Osteoblast (primary cell): ENCODE measurements around the gene PTPN14. TPM values are rescaled to one million over a fixed set of nuclear protein-coding genes. Genes with fewer than 3 reads are reported as not detected.
A peak's percentile ranks its signal among the peaks of the same experiment; 100 is the strongest.

Source experiments
- DNase-seq: peaks from one replicate; pipeline ENCODE4 v3.0.0; 2011; ENCODE audit warnings: low spot score, mixed read lengths; ENCODE audit not compliant: insufficient read length; ENCODE audit errors: missing footprints
- H2AFZ ChIP-seq: 2 replicates; pipeline ENCODE4 v1.6.0; 2011; ENCODE audit warnings: mild to moderate bottlenecking, low read length
- H3K27ac ChIP-seq: 2 replicates; pipeline ENCODE4 v1.5.1; 2011; ENCODE audit warnings: mild to moderate bottlenecking, low read depth, low read length, moderate library complexity
- H3K27me3 ChIP-seq: 2 replicates; pipeline ENCODE4 v1.6.0; 2012; ENCODE audit warnings: mild to moderate bottlenecking, control low read depth, inconsistent platforms, low read length, moderate library complexity; ENCODE audit not compliant: insufficient read depth
- H3K36me3 ChIP-seq: 2 replicates; pipeline ENCODE4 v1.5.1; 2011; ENCODE audit warnings: mild to moderate bottlenecking, low read length, control low read depth, moderate library complexity; ENCODE audit not compliant: insufficient read depth
- H3K4me1 ChIP-seq: 2 replicates; pipeline ENCODE4 v1.5.1; 2011; ENCODE audit warnings: mild to moderate bottlenecking, low read length, control low read depth, moderate library complexity; ENCODE audit not compliant: insufficient read depth
- H3K4me2 ChIP-seq: 2 replicates; pipeline ENCODE4 v1.6.0; 2011; ENCODE audit warnings: mild to moderate bottlenecking, low read length; ENCODE audit not compliant: insufficient read depth
- H3K4me3 ChIP-seq: fragments of 200-600 bp; sonication (generic); 3 replicates; pipeline ENCODE4 v1.5.1; 2012; ENCODE audit warnings: mild to moderate bottlenecking, low read length, inconsistent platforms; ENCODE audit not compliant: insufficient read depth
- H3K79me2 ChIP-seq: 2 replicates; pipeline ENCODE4 v1.6.0; 2012; ENCODE audit warnings: mild to moderate bottlenecking, low read length, control low read depth, inconsistent platforms; ENCODE audit not compliant: insufficient read depth
- H3K9me3 ChIP-seq: 2 replicates; pipeline ENCODE4 v1.5.1; 2011; ENCODE audit warnings: low read depth, low read length, control low read depth
- H4K20me1 ChIP-seq: 2 replicates; pipeline ENCODE4 v1.6.0; 2012; ENCODE audit warnings: mild to moderate bottlenecking, low read length, control low read depth; ENCODE audit not compliant: insufficient read depth
- total RNA-seq: library from RNA; depleted of rRNA; stranded (reverse); fragments of >200 nt; gene quantifications from 2 replicates; pipeline ENCODE4 v1.2.3, GENCODE V29; 2012
- TF ChIP-seq, protein P1 (sequence below): IDR thresholded peaks from 2 replicates; pipeline ENCODE4 v1.5.1; 2011; ENCODE audit warnings: mild to moderate bottlenecking, low read depth, low read length, moderate library complexity; ENCODE audit errors: extremely low read depth

Gene PTPN14
- total RNA-seq, 1 donor: 131 TPM

DNA sequence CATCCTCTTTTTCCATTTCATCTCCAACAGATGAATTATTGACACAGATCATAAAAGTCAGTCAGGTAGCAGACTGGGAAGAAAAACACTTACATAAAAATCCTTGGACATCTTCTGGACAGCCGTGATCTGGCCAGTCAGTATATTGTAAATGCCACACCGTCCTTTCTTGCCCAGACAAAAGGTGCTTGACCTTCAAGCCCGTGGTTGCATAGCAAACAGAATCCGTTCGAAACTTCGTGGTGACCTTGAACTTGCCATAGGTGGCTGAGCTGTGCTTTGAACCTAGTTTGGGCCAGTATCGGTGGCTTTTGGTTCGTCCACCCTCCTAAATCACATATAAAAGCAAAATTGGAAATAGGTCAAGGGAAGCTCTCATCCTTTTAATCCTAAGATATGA, 182.0 kb downstream of the PTPN14 start:
- no peak overlapping the region for H3K4me3 ChIP-seq
- peaks cover 33% of the 10 kb centered on the region for H3K79me2 ChIP-seq
- H3K36me3 ChIP-seq: peaks cover 87% of the 10 kb centered on the region
- peaks cover 13% of the 10 kb centered on the region for H4K20me1 ChIP-seq
- no peak overlapping the region for H3K27ac ChIP-seq
- H3K27me3 ChIP-seq: no peaks in the 10 kb centered on the region
- TF ChIP-seq, protein P1, sequence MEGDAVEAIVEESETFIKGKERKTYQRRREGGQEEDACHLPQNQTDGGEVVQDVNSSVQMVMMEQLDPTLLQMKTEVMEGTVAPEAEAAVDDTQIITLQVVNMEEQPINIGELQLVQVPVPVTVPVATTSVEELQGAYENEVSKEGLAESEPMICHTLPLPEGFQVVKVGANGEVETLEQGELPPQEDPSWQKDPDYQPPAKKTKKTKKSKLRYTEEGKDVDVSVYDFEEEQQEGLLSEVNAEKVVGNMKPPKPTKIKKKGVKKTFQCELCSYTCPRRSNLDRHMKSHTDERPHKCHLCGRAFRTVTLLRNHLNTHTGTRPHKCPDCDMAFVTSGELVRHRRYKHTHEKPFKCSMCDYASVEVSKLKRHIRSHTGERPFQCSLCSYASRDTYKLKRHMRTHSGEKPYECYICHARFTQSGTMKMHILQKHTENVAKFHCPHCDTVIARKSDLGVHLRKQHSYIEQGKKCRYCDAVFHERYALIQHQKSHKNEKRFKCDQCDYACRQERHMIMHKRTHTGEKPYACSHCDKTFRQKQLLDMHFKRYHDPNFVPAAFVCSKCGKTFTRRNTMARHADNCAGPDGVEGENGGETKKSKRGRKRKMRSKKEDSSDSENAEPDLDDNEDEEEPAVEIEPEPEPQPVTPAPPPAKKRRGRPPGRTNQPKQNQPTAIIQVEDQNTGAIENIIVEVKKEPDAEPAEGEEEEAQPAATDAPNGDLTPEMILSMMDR: no peak
- no peak overlapping the region for H2AFZ ChIP-seq
- DNase-seq: no peak
- peaks cover 25% of the 10 kb centered on the region for H3K4me1 ChIP-seq
- H3K9me3 ChIP-seq: no peaks in the 10 kb centered on the region
- no peak overlapping the region for H3K4me2 ChIP-seq

GRCh38 chr1:214367841-214368240, 183.6 kb downstream of the PTPN14 start:
- Histone ChIP-seq H3K27ac (no peak overlapping the region), H3K36me3 (peaks cover 82% of the 10 kb centered on the region), H3K4me2 (no peak overlapping the region), H3K27me3 (no peaks in the 10 kb centered on the region), H3K9me3 (no peaks in the 10 kb centered on the region), H3K4me3 (no peak overlapping the region), H2AFZ (no peak overlapping the region), H4K20me1 (peaks cover 13% of the 10 kb centered on the region), H3K79me2 (peaks cover 29% of the 10 kb centered on the region), H3K4me1 (peaks cover 38% of the 10 kb centered on the region)
- TF ChIP-seq, protein P1: no peak
- no peak for DNase-seq

- Histone ChIP-seq H3K4me3 (no peak overlapping the region), H4K20me1 (peaks cover 10% of the 10 kb centered on the region), H3K27ac (no peak overlapping the region), H3K4me2 (no peak overlapping the region), H3K36me3 (peaks cover 85% of the 10 kb centered on the region), H3K27me3 (no peaks in the 10 kb centered on the region), H3K79me2 (peaks cover 43% of the 10 kb centered on the region), H3K4me1 (peaks cover 31% of the 10 kb centered on the region), H3K9me3 (no peaks in the 10 kb centered on the region), H2AFZ (no peak overlapping the region)
- TF ChIP-seq, protein P1: no peak
- no peak for DNase-seq
These were observed 186.6 kb downstream of the PTPN14 start for GRCh38 chr1:214364786-214365295.

GRCh38 chr1:214364386-214364785, 187.0 kb downstream of the PTPN14 start:
- Histone ChIP-seq H3K9me3 (no peaks in the 10 kb centered on the region), H4K20me1 (peaks cover 10% of the 10 kb centered on the region), H3K27ac (peak overlapping the region; percentile 34), H3K36me3 (peaks cover 85% of the 10 kb centered on the region), H3K4me3 (no peak overlapping the region), H3K27me3 (no peaks in the 10 kb centered on the region), H3K4me1 (peaks cover 31% of the 10 kb centered on the region), H3K4me2 (no peak overlapping the region), H2AFZ (no peak overlapping the region), H3K79me2 (peaks cover 44% of the 10 kb centered on the region)
- TF ChIP-seq, protein P1: no peak
- no peak for DNase-seq
